Activated CD8-positive, alpha-beta memory T cell treated with anti-CD3 and anti-CD28 coated beads, Interleukin-2, amount 50 U/mL, for 1 hour (primary cell): ENCODE results near the gene MYO5C.

ENCODE experiments used
- DNase-seq: peaks from one replicate; pipeline ENCODE4 v3.0.0-alpha.2; 2020; ENCODE audit errors: extremely low read depth

Gene MYO5C

DNA sequence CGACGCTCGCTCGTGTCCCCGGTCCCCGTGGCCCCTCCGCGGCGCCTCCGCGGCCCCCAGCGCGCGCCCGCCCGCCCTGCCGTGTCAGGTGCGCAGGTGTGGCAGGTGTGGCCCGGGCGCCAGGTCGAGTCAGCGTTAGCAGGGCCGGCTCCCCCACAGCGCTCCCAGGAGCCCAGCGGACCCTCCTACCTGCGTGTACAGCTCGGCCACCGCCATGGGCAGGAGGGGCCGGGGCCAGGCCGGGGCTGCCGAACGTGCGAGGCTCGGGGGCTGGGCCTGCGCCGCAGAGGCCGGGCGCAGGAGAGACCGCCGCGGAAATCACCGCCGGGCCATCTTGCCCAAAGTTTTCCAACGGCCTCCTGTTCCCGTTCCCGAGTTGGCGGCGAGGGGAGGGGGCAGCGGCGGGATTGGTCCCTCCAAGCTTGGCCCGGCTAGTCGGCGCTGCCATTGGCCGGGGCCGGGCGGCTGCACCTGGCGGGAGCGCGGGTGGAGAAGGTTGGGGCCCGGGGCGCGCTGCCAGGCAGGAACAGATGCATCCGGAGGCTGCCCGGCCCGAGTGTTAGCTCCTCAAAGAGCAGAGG, at the start of gene MYO5C:
Gene MYO5C (minus strand): TSS at position 384 of the 581 bp plus-strand sequence. CDS start 168 bp downstream, at position 216.
- no peak for DNase-seq

DNA sequence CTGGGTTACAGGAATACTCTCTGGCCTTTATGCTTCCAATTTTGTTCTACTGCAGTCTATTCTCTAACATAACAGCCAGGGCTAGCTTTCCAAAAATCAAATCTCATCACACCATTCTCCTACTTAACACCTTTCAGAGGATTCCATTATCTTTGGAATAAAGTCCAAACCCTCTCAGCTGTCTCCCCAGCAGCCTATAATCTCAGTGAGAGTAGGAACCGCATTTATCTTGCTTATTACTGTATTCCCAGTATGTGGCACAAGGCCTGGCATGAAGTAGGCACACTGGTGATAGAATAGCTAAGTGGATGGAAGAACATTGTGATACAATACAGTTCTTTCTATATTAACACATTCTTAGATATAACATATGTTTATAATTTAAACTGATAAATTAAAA, 49.0 kb upstream of the MYO5C start:
- DNase-seq, result no peak

- DNase-seq, result no peak
Observed at GRCh38 chr15:52343831-52344230, 48.2 kb upstream of the MYO5C start.

- no peak for DNase-seq
Observed at GRCh38 chr15:52340093-52340492, 44.5 kb upstream of the MYO5C start.

- DNase-seq, result no peak
Observed at GRCh38 chr15:52338891-52339290, 43.3 kb upstream of the MYO5C start.

GRCh38 chr15:52338058-52338457, 42.5 kb upstream of the MYO5C start:
- no peak for DNase-seq

GRCh38 chr15:52337198-52337853, 41.7 kb upstream of the MYO5C start:
- no peak for DNase-seq

DNA sequence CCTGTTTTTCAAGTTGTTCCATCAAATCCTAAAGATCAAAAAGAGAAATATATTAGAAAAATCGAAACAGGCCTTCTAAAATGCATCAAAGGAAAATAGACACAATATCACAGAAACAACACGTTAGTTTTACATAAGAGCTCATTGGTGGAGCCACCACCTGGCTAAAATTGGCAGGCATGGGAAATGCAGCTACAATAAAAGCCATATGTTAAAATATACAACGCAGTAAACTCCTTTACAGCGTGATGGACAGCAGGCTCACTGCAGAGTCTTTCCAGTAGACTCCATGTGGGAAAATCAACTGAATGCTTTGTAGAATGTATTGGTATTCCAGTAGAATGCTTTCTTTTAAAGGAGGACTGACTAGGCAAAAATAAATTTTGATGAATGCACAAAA, 40.9 kb upstream of the MYO5C start:
- DNase-seq, result no peak

- DNase-seq, result no peak
Observed at GRCh38 chr15:52334491-52335160, 39.0 kb upstream of the MYO5C start.

GRCh38 chr15:52331490-52332240, 36.1 kb upstream of the MYO5C start:
- DNase-seq, result peak; percentile 9

GRCh38 chr15:52329987-52330386, 34.4 kb upstream of the MYO5C start:
- no peak for DNase-seq

- DNase-seq, result no peak
Observed at GRCh38 chr15:52329150-52329549, 33.5 kb upstream of the MYO5C start.

GRCh38 chr15:52328680-52329079, 33.1 kb upstream of the MYO5C start:
- no peak for DNase-seq

DNA sequence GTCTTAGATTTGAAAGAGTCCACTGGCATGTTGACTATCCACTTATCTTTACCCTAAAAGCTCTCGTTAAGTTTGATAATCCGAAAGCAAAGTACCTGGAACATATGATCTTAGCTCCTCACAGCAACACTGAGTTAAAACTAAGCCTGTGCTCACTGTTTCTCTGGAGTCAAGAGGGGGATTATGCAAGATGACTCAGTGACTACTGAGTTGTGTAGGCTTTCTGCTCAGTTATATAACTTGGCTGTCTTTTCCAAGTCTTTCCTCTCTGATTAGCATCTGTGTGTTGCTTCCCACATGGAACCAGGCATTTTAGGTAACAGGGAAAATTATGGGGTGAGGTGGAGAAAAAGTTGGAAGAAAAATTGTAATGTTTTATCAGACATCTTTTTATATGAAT, 31.2 kb upstream of the MYO5C start:
- DNase-seq, result no peak

- DNase-seq, result no peak
Observed at GRCh38 chr15:52324109-52324508, 28.5 kb upstream of the MYO5C start.

- DNase-seq, result no peak
Observed at GRCh38 chr15:52318729-52319500, 23.3 kb upstream of the MYO5C start.

DNA sequence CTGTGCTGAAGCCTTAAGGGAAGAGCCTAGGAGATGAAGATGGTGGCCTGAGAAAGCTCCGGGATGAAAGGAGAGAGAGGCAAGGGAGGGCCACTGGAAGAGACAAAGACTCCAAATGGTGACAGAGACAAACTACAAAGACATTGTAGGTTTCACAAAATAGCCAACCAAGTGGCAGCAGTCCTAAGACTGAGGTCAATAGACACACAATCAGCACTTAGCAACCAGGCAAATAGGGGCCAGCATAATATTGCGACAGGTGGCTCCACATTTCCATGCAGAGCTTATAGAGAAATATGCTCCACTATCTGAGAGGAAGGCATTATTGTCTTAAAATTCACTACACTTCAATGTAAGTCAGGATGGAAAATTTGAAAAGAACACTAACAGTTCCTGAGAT, 22.1 kb upstream of the MYO5C start:
- DNase-seq, result no peak

DNA sequence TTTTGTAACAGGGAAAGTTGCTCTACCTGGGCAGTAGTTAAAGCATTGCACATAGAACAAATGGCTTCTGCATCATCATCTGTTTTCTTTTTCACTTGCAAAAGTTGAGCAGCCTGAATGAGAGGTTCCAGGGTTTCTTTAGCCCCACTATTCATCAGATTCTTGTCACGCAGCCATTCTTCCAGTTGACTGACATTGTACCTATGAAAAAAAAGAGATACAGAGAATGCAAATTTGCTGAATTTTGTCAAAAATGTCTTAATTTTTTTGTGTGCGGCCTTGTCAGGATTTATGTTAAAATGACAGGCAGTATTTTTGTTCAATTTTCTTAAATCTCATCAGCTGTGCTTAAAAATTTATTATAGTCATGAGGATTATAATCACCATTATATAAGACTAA, 21.4 kb upstream of the MYO5C start:
- no peak for DNase-seq

GRCh38 chr15:52309154-52309548, 13.5 kb upstream of the MYO5C start:
- DNase-seq, result no peak

DNA sequence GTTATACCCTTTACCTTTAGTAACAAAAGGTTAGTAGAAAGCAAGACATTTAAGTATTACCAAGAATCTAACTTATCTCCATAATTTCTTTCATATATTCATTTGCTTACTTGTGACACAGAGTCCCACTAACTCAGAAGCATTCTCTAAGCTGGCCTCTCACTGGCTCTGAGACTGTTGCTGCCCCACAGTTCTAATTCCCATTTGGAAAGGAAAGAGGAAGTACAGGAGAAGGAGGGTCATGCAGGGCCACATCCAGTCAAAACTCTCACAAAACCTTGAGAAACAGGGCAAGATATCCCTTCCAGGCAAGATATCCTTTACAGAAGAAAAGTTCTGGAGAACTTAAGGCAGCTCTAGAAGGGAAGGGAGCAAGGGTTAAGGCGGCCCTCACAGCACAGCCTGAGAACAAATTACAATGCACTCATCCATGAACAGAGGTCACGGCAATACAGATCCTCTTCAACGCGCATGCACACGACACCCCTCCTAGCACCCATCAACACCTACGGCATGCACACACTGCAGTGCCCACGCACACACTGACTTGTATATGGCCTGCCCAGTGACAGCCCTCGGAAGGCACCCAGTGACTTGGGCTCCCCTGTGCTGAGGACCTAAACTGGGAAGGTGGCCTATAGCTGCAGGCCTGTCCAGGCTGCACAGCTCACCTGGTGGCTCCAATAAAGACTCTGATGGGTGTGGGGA, 13.0 kb upstream of the MYO5C start:
- no peak for DNase-seq

DNA sequence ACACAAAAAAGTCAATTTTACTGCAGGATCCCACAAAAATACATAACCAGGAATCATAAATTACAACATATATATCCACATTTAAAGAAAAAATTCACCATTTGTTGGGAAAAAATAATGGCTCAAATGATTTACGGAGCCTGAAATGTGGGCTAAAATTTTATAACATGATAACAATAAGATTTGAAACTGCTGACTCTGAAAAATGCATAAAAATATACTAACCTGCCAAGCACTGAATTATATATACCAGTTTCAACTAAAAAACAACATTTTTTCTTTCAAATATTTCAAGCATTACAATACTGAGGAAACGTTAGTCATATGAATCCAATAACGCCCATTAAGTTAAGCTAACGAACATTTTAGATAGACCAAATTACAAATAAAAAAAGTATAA, 12.2 kb upstream of the MYO5C start:
- no peak for DNase-seq
